SK-N-SH treated with all-trans-retinoic acid at 6 μM for 48 hours (cell line): ENCODE data around the gene USP28.
A peak's percentile ranks its signal among the peaks of the same experiment; 100 is the strongest.

Experiments used
- ATAC-seq: fragments of 200-7000 bp; cut with Tn5 transposase; 3 replicates; pipeline ENCODE4 v1.9.1; 2020; ENCODE audit warnings: mild to moderate bottlenecking, moderate library complexity
- ARNTL ChIP-seq: fragments of 450-650 bp; formaldehyde crosslinking; IDR thresholded peaks from 2 replicates; pipeline ENCODE4 v1.5.0; 2020; ENCODE audit warnings: low read depth, mild to moderate bottlenecking, moderate library complexity, borderline replicate concordance
- BACH2 ChIP-seq: fragments of 250-450 bp; sonication (Bioruptor Pico); IDR thresholded peaks from 2 replicates; pipeline ENCODE4 v1.9.0; 2021; ENCODE audit warnings: mild to moderate bottlenecking, borderline replicate concordance
- CSDC2 ChIP-seq: fragments of 250-450 bp; sonication (Bioruptor Pico); IDR thresholded peaks from 2 replicates; pipeline ENCODE4 v1.5.0; 2020; ENCODE audit warnings: mild to moderate bottlenecking, moderate library complexity
- GLIS3 ChIP-seq: fragments of 250-450 bp; sonication (Bioruptor Pico); IDR thresholded peaks from 2 replicates; pipeline ENCODE4 v1.5.0; 2020; ENCODE audit warnings: mild to moderate bottlenecking, moderate library complexity
- ISL1 ChIP-seq: fragments of 250-450 bp; sonication (Bioruptor Pico); IDR thresholded peaks from 2 replicates; pipeline ENCODE4 v2.1.2; 2022; ENCODE audit warnings: mild to moderate bottlenecking, moderate library complexity
- OSR1 ChIP-seq: fragments of 250-450 bp; sonication (Bioruptor Pico); IDR thresholded peaks from 2 replicates; pipeline ENCODE4 v1.8.0; 2022; ENCODE audit warnings: moderate library complexity, mild to moderate bottlenecking, inconsistent platforms
- PPARA ChIP-seq: fragments of 250-450 bp; sonication (Bioruptor Pico); IDR thresholded peaks from 2 replicates; pipeline ENCODE4 v1.5.0; 2020; ENCODE audit warnings: mild to moderate bottlenecking, borderline replicate concordance
- RARB ChIP-seq: fragments of 250-450 bp; sonication (Bioruptor Pico); IDR thresholded peaks from 2 replicates; pipeline ENCODE4 v1.8.0; 2021; ENCODE audit warnings: mild to moderate bottlenecking, moderate library complexity
- SNAI2 ChIP-seq: fragments of 250-450 bp; sonication (Bioruptor Pico); IDR thresholded peaks from 2 replicates; pipeline ENCODE4 v1.5.0; 2020; ENCODE audit warnings: mild to moderate bottlenecking, moderate library complexity
- TOX ChIP-seq: fragments of 250-450 bp; sonication (Bioruptor Pico); IDR thresholded peaks from 2 replicates; pipeline ENCODE4 v1.8.0; 2021; ENCODE audit warnings: mild to moderate bottlenecking, moderate library complexity, borderline replicate concordance
- ZC3H10 ChIP-seq: fragments of 250-450 bp; sonication (Bioruptor Pico); IDR thresholded peaks from 2 replicates; pipeline ENCODE4 v1.5.1; 2021; ENCODE audit warnings: mild to moderate bottlenecking, moderate library complexity
- ZFP3 ChIP-seq: fragments of 250-450 bp; sonication (Bioruptor Pico); IDR thresholded peaks from 2 replicates; pipeline ENCODE4 v1.5.0; 2020; ENCODE audit warnings: mild to moderate bottlenecking, moderate library complexity
- ZFP30 ChIP-seq: fragments of 450-650 bp; formaldehyde crosslinking; IDR thresholded peaks from 2 replicates; pipeline ENCODE4 v1.5.0; 2022; ENCODE audit warnings: mild to moderate bottlenecking, moderate library complexity
- ZNF565 ChIP-seq: fragments of 450-650 bp; formaldehyde crosslinking; conservative IDR thresholded peaks from 2 replicates; pipeline ENCODE4 v1.5.0; 2020; ENCODE audit warnings: low read depth, mild to moderate bottlenecking, moderate library complexity
- ZNF70 ChIP-seq: fragments of 450-650 bp; formaldehyde crosslinking; IDR thresholded peaks from 2 replicates; pipeline ENCODE4 v1.5.0; 2020; ENCODE audit warnings: mild to moderate bottlenecking, moderate library complexity
- ZNF8 ChIP-seq: fragments of 450-650 bp; formaldehyde crosslinking; IDR thresholded peaks from 2 replicates; pipeline ENCODE4 v1.5.0; 2020; ENCODE audit warnings: mild to moderate bottlenecking, moderate library complexity
- TF ChIP-seq, protein P1 (sequence below): fragments of 250-450 bp; sonication (Bioruptor Pico); IDR thresholded peaks from 2 replicates; pipeline ENCODE4 v1.5.0; 2020; ENCODE audit warnings: mild to moderate bottlenecking, moderate library complexity
- TF ChIP-seq, protein P2 (sequence below): fragments of 250-450 bp; sonication (Bioruptor Pico); IDR thresholded peaks from 2 replicates; pipeline ENCODE4 v1.8.0; 2020; ENCODE audit warnings: mild to moderate bottlenecking, moderate library complexity, borderline replicate concordance
- TF ChIP-seq, protein P3 (sequence below): fragments of 250-450 bp; sonication (Bioruptor Pico); IDR thresholded peaks from 2 replicates; pipeline ENCODE4 v1.8.0; 2021; ENCODE audit warnings: low read depth, mild to moderate bottlenecking, moderate library complexity, borderline replicate concordance
- TF ChIP-seq, protein P4 (sequence below): fragments of 250-450 bp; sonication (Bioruptor Pico); IDR thresholded peaks from 2 replicates; pipeline ENCODE4 v1.5.1; 2021; ENCODE audit warnings: mild to moderate bottlenecking, moderate library complexity

USP28 gene

DNA sequence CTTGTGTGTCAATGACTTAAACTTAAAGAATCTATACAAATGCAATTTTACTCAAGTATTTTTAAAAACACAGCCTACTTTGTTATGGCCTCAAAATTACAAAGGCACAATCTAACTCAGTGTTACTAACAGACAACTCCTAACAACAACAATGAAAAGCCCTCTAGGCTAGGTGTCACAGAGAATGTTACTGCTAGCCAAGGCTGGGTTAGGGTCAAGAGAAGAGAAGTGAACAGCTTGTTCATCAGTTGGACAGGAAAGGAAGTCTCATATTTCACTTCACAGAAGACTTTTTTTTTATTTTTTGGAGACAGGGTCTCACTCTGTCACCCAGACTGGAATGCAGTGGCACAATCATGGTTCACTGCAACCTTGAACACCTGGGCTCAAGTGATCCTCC, 69.7 kb downstream of the USP28 start:
- TF ChIP-seq RARB, result no peak
- TF ChIP-seq ZNF8 (CRISPR knock-in tag), result no peak
- TF ChIP-seq ARNTL (CRISPR knock-in tag), result no peak
- TF ChIP-seq, protein P1, sequence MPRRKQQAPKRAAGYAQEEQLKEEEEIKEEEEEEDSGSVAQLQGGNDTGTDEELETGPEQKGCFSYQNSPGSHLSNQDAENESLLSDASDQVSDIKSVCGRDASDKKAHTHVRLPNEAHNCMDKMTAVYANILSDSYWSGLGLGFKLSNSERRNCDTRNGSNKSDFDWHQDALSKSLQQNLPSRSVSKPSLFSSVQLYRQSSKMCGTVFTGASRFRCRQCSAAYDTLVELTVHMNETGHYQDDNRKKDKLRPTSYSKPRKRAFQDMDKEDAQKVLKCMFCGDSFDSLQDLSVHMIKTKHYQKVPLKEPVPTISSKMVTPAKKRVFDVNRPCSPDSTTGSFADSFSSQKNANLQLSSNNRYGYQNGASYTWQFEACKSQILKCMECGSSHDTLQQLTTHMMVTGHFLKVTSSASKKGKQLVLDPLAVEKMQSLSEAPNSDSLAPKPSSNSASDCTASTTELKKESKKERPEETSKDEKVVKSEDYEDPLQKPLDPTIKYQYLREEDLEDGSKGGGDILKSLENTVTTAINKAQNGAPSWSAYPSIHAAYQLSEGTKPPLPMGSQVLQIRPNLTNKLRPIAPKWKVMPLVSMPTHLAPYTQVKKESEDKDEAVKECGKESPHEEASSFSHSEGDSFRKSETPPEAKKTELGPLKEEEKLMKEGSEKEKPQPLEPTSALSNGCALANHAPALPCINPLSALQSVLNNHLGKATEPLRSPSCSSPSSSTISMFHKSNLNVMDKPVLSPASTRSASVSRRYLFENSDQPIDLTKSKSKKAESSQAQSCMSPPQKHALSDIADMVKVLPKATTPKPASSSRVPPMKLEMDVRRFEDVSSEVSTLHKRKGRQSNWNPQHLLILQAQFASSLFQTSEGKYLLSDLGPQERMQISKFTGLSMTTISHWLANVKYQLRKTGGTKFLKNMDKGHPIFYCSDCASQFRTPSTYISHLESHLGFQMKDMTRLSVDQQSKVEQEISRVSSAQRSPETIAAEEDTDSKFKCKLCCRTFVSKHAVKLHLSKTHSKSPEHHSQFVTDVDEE, result no peak
- no peak for TF ChIP-seq SNAI2 (CRISPR knock-in tag)
- TF ChIP-seq TOX (CRISPR knock-in tag), result no peak
- TF ChIP-seq, protein P2, sequence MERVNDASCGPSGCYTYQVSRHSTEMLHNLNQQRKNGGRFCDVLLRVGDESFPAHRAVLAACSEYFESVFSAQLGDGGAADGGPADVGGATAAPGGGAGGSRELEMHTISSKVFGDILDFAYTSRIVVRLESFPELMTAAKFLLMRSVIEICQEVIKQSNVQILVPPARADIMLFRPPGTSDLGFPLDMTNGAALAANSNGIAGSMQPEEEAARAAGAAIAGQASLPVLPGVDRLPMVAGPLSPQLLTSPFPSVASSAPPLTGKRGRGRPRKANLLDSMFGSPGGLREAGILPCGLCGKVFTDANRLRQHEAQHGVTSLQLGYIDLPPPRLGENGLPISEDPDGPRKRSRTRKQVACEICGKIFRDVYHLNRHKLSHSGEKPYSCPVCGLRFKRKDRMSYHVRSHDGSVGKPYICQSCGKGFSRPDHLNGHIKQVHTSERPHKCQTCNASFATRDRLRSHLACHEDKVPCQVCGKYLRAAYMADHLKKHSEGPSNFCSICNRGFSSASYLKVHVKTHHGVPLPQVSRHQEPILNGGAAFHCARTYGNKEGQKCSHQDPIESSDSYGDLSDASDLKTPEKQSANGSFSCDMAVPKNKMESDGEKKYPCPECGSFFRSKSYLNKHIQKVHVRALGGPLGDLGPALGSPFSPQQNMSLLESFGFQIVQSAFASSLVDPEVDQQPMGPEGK, result no peak
- no peak for TF ChIP-seq CSDC2 (CRISPR knock-in tag)
- no peak for TF ChIP-seq BACH2
- no peak for TF ChIP-seq ISL1
- TF ChIP-seq, protein P3, sequence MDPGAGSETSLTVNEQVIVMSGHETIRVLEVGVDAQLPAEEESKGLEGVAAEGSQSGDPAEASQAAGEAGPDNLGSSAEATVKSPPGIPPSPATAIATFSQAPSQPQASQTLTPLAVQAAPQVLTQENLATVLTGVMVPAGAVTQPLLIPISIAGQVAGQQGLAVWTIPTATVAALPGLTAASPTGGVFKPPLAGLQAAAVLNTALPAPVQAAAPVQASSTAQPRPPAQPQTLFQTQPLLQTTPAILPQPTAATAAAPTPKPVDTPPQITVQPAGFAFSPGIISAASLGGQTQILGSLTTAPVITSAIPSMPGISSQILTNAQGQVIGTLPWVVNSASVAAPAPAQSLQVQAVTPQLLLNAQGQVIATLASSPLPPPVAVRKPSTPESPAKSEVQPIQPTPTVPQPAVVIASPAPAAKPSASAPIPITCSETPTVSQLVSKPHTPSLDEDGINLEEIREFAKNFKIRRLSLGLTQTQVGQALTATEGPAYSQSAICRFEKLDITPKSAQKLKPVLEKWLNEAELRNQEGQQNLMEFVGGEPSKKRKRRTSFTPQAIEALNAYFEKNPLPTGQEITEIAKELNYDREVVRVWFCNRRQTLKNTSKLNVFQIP (CRISPR knock-in tag), result no peak
- TF ChIP-seq ZFP3 (CRISPR knock-in tag), result no peak
- TF ChIP-seq OSR1 (CRISPR knock-in tag), result no peak
- no peak for TF ChIP-seq PPARA (CRISPR knock-in tag)
- no peak for TF ChIP-seq ZC3H10 (CRISPR knock-in tag)
- TF ChIP-seq, protein P4, sequence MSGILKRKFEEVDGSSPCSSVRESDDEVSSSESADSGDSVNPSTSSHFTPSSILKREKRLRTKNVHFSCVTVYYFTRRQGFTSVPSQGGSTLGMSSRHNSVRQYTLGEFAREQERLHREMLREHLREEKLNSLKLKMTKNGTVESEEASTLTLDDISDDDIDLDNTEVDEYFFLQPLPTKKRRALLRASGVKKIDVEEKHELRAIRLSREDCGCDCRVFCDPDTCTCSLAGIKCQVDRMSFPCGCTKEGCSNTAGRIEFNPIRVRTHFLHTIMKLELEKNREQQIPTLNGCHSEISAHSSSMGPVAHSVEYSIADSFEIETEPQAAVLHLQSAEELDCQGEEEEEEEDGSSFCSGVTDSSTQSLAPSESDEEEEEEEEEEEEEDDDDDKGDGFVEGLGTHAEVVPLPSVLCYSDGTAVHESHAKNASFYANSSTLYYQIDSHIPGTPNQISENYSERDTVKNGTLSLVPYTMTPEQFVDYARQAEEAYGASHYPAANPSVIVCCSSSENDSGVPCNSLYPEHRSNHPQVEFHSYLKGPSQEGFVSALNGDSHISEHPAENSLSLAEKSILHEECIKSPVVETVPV (CRISPR knock-in tag), result no peak
- no peak for ATAC-seq

DNA sequence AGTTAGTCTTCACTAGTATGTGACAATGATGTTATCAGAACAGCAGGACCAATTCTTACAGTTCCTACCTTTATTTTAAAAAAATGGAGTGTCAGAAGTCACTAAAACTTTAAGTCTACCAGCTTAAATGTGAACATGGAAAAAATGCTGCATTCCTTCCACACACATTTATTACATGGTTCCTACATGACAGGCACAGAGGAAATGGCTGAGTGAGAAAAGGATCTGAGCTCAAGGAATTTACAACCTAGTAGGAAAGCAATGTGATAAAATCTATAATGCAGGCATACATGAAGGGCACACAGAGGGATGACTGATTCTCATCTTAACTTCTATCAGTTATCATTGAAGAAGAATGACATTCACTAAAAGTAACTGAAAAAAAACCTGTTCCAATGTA, 72.8 kb downstream of the USP28 start:
- TF ChIP-seq BACH2 (no peak), RARB (no peak), OSR1 (CRISPR knock-in tag) (no peak), ZNF565 (CRISPR knock-in tag) (no peak), ZC3H10 (CRISPR knock-in tag) (no peak), ARNTL (CRISPR knock-in tag) (no peak), ZFP30 (CRISPR knock-in tag) (no peak), ZNF70 (CRISPR knock-in tag) (no peak), ISL1 (no peak), GLIS3 (CRISPR knock-in tag) (no peak), CSDC2 (CRISPR knock-in tag) (no peak)
- TF ChIP-seq, all 23 proteins: peak for 0
- ATAC-seq, result no peak

DNA sequence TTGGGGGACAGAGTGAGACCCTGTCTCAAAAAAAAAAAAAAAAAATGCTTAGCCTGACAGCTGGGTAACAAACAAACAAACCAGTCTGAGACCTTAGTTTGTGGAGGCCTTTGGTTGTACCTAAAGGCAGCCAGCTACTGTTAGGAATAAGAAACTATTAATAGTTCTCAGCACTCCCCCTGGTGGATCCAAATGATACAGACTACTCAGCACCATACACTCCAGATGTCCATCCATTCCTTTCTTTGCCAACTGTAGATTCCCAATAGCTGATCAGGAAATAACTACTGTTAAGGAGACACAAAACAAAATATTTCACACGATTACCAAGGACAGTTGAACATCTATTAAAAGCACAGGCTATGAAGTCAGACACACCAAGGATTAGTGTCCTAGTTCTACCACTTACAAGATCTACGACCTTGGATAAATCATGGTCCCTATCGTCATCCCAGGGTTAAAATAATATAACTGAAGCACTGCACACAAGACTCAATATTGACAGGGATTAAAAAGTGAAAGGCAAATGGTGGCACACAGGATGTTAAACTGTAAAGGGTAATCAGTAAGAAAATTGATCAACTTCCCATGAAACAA, 78.6 kb downstream of the USP28 start:
- peak; percentile 94 for ATAC-seq
- TF ChIP-seq GLIS3 (CRISPR knock-in tag), result no peak
- no peak for TF ChIP-seq ZNF565 (CRISPR knock-in tag)
- TF ChIP-seq, protein P3 (CRISPR knock-in tag), result no peak
- no peak for TF ChIP-seq ZNF8 (CRISPR knock-in tag)
